NOMO-1 (cell line): Measurements from ENCODE around the gene CACNA1H.

Experiments used
- DNase-seq, 2 experiments: peaks; one replicate each; lab custom pipeline; 2025; ENCODE audit not compliant: unreplicated experiment in 2 of 2; lab: John Stamatoyannopoulos, UW

The CACNA1H gene

DNA sequence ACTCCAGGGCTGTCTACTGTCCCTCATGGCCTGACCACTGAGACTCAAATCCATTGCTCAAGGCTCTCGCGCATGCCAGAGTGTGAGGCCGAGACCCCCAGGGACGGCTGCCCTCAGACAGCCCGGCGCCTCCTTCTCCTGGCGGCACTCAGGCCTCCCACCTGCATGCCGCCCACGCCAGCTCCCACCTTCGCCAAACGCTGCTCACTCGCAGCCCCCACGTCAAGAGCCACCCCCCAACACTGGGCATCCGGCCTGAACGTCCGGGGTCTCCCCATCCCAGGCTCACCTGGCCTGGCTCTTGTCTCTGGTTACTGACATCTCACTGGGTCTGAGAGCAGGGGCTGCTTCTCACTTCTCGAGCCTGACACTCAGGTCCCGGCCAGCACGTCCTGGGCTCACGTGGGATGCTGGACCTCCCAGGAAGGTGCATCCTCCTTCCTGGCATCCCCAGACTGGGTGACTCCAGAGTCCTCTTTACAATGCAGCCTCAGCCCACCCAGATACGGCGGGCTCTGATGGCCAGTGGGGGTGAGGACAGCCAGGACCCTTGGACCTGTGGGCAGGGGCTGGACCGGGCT lies 12.2 kb upstream of the CACNA1H start:
- no peak for DNase-seq

GRCh38 chr16:1141191-1141590 lies 11.7 kb upstream of the CACNA1H start:
- DNase-seq = no peak

DNA sequence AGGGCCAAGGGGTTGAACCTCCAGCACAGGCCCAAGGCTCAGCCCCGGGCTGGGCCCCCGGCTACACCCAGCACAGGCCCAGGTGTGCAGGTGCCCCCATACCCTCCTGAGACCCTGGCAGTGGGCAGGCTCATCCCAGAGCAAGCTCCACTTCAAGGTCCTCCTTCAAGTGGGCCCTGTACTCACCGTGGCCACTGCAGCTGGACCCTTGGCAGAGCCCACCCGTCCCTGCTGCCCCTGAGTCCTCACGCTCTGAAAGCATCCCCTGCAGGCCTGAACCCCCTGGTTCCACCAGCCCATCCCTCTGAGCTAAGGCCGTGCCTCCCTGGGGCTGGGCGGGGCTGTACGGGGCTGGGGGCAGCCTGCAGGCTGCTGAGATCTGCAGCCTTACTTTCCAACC lies 11.2 kb upstream of the CACNA1H start:
- no peak for DNase-seq

GRCh38 chr16:1142911-1143310 lies 10.0 kb upstream of the CACNA1H start:
- no peak for DNase-seq

GRCh38 chr16:1143761-1144450 lies 9.0 kb upstream of the CACNA1H start:
- no peak for DNase-seq

DNA sequence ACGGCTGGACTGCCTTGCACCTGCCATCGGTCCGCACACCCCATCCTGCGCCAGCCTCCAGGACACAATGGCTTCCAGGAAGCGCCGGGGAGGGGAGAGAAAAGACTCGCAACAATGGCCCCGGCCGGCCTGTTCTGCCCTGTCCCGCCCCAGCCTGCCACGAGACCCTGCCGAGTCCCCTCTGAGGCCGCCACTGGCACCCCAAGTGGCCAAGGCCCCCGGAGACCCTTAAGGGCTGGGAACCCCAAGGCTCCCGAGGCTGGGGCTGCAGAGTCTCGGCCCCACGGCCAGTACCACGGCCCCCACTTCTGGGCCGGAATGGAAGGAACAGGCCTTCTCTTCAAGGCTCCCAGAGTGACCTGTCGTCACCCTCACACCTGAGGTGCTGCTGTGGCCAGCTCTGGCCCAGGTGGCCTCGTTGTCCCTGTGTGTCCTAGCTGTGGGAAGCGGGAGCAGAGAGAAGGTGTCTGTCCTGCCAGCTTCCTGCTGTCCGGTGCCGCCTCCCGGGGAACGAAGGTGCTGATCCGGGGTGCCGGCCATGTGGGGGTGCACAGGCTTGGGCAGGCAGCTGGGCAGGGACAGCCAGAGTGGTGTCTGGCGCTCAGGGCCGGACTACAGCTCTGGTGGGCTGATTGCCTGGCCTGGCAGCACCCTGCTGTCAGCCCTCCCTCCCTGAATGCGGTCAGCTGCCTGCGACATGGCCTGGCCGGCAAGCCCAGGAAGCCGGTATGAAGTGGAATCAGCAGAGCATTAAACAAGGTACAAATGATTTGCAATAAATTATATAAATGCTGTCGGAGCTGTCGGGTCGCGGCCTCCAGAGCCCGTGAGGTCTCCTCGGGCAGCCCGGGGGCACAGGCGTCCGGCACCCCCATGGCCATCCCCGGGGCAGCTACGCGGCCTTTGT lies 8.2 kb upstream of the CACNA1H start:
- DNase-seq = no peak

DNA sequence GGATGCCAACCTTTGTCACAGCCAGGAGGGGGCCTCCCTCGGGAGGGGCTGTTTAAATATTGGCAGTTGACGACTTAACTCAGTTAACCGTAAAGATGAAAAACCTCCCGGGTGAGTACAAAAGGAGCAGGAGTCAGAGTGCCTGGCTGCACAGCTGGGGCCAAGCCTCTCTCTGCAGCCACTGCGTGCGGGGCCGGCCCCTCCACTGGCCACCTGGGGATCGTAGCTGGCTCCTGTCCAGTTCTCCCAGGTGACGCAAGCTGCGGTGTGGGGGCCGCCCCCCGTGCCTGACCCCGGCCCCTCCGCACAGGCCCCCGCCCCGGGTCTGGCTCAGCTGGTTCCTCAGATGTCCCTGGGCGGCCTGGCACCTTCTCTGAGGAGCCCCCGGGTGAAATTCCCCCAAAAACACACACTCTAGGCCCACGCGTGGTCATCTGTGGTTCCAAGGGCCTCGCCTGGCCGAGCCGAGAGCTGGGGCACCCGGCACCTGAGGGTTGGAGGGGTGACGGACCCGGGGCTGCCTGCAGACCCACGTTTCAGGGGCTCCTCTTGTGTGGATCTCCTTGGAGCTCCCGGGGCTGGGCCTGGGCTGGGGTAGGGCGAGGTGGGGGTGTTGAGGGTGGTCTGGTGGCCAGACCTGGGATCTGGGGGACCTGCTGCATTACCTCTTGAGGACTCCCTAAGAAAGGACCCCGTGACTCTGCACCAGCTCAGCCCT lies 7.4 kb upstream of the CACNA1H start:
- DNase-seq = no peak

DNA sequence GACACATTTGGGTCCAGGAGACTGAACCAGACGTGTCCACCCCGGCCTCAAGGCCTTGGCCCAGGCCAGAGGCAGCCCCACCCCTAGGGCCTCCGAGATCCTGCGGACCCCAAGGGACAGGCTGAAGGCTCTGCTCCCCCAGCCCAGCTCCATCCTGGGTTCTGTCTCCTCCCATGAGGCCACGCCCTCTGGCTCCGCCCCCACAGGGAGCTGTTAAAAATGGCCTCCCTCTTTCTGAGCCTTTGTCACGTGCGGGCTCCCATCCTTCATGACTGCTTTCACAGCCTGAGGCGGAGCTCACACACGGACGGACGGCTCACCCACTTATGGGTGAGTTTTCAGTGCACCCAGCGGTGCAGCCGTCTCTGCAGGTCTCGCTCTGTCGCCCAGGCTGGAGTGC lies 6.5 kb upstream of the CACNA1H start:
- DNase-seq = no peak

DNA sequence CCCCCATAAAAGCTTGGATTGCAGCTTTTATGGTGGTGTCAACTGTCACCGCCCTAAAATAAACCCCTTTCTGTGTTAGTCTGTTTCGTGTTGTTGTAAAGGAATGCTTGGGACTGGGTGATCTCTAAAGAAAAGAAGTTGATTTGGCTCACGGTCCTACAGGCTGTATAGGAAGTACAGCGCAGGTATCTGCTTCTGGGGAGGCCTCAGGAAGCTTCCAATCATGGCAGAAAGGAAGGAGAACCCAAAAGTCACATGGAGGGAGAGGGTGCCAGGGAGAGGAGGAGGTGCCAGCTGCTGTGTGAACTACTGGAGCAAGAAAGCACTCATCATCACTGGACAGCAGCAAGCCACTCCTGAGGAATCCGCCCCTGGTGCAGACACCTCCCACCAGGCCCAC lies 5.9 kb upstream of the CACNA1H start:
- no peak for DNase-seq

- no peak for DNase-seq
These were observed 3.7 kb upstream of the CACNA1H start for GRCh38 chr16:1149101-1149636.

DNA sequence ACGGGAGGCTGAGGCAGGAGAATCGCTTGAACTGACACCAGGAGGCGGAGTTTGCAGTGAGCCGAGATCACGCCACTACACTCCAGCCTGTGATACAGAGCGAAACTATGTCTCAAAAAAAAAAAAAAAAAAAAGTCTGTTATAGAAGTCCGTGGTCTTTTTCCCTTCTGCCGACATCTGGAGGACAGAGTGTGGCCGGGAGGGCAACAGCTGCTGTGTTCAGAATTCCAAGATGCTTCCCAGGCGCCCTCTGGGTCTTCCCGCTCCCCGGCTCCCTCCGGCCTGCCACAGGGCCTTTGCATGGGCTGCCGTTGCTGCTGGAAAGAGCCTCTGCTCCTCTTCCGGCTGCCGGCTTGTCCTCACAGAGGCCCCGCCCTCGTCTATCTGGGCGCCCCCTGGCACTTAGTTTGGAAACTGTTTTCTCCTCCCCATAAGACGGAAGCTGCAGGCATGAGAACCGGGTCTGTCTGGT lies 2.4 kb upstream of the CACNA1H start:
- peak in 1 of 2 experiments; percentile 2 for DNase-seq

- DNase-seq = no peak
These were observed 1.3 kb upstream of the CACNA1H start for GRCh38 chr16:1151424-1152122.

GRCh38 chr16:1152123-1152638 lies 725 bp upstream of the CACNA1H start:
- DNase-seq = no peak

DNA sequence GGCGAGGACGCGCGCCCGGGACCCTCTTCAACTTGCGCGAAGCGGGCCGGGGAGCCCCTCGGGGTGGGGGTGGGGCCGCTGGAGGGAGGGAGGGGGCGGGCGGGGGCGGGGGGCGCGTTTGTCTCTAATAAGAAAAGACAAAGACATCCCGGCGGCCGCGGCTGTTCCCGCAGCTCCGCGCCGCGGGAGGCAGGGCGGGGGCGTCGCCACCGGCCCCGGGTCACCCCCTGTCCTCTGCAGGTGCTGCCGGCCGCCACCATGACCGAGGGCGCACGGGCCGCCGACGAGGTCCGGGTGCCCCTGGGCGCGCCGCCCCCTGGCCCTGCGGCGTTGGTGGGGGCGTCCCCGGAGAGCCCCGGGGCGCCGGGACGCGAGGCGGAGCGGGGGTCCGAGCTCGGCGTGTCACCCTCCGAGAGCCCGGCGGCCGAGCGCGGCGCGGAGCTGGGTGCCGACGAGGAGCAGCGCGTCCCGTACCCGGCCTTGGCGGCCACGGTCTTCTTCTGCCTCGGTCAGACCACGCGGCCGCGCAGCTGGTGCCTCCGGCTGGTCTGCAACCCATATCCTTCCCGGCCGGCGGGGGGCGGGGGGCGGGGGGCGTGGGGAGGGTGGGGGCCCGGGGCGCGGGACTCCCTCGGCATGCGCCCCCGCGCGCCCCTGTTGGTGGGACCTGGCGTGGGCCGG lies 714 bp downstream of the CACNA1H start:
- no peak for DNase-seq

DNA sequence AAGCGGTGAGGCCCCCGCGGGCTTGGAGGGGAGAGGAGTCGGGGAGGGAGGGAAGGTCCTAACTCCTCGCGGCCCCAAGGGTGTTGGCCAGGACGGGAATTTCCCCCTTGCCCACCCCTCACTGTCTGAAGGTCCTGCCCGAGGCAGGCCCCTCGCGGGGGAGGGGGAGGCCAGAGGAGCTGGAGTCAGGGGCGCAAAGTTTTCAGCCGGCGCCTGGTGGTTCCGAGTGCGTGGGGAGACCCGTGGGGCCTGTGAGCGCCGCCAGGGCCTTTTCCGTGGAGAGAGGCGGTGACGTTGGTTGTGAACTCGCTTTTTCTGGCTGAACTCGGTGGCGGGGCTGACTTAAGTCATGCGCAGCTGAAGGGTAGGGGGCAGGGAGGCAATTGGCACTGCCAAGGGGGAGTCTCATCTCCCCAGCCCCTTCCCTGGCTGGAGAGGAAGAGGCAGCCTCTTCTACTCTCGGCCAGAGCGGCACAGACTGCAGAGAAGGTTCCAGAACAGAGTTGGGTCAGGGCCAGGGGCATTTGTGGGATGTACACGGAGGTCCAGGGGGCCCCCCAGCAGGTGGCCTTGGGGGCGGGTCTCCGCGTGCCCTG lies 1.5 kb downstream of the CACNA1H start:
- no peak for DNase-seq

GRCh38 chr16:1154887-1155331 lies 2.0 kb downstream of the CACNA1H start:
- no peak for DNase-seq

GRCh38 chr16:1155353-1156054 lies 2.6 kb downstream of the CACNA1H start:
- DNase-seq = no peak
